Mesenchymal stem cell (in vitro differentiated cells and primary cell): ENCODE results near the gene BAD.

ENCODE experiments used
- DNase-seq: peaks from one replicate; pipeline ENCODE4 v3.0.0-alpha.2; 2013
- H2AFZ ChIP-seq: one replicate; pipeline ENCODE4 v1.6.1; 2013; ENCODE audit warnings: low read depth, mild to moderate bottlenecking, control low read depth, inconsistent platforms, low read length, moderate library complexity
- H2AK5ac ChIP-seq: 2 replicates; pipeline ENCODE4 v1.6.1; 2013; ENCODE audit warnings: low read length, moderate library complexity, mild to moderate bottlenecking, inconsistent platforms; ENCODE audit not compliant: severe bottlenecking
- H2BK120ac ChIP-seq: one replicate; pipeline ENCODE4 v1.6.1; 2013; ENCODE audit warnings: low read depth, mild to moderate bottlenecking, inconsistent platforms, low read length, moderate library complexity
- H2BK12ac ChIP-seq, 2 experiments: one replicate each; pipeline ENCODE4 v1.6.1; 2013; ENCODE audit warnings: inconsistent platforms in 2 of 2, low read length in 2 of 2, mild to moderate bottlenecking in 2 of 2, moderate library complexity in 2 of 2, control low read depth in 1 of 2
- H2BK15ac ChIP-seq: one replicate; pipeline ENCODE4 v1.6.1; 2013; ENCODE audit warnings: mild to moderate bottlenecking, low read depth, inconsistent platforms; ENCODE audit not compliant: poor library complexity, severe bottlenecking
- H2BK5ac ChIP-seq: 2 replicates; pipeline ENCODE4 v1.6.1; 2013; ENCODE audit warnings: low read depth, mild to moderate bottlenecking, low read length, control low read depth, inconsistent platforms; ENCODE audit not compliant: poor library complexity, severe bottlenecking
- H3K14ac ChIP-seq, 2 experiments: one replicate each; pipeline ENCODE4 v1.6.1; 2013; ENCODE audit warnings: inconsistent platforms in 2 of 2, low read length in 2 of 2, control low read depth in 1 of 2, mild to moderate bottlenecking in 1 of 2, moderate library complexity in 1 of 2
- H3K18ac ChIP-seq, 2 experiments: one replicate each; pipeline ENCODE4 v1.6.1; 2013; ENCODE audit warnings: inconsistent platforms in 2 of 2, low read length in 2 of 2, control low read depth in 1 of 2, low read depth in 1 of 2, mild to moderate bottlenecking in 1 of 2
- H3K23ac ChIP-seq, 2 experiments: one replicate each; pipeline ENCODE4 v1.6.1; 2013; ENCODE audit warnings: inconsistent platforms in 2 of 2, low read length in 2 of 2, mild to moderate bottlenecking in 2 of 2, moderate library complexity in 2 of 2, control low read depth in 1 of 2
- H3K27ac ChIP-seq: 2 replicates; pipeline ENCODE4 v1.5.1; 2013; ENCODE audit warnings: mild to moderate bottlenecking, moderate library complexity, low read length, control low read depth, inconsistent platforms; ENCODE audit not compliant: poor library complexity, severe bottlenecking
- H3K27me3 ChIP-seq, 2 experiments: 2 replicates each; pipeline versions ENCODE4 v1.6.1 to v1.7.0; 2013; ENCODE audit warnings: low read length in 2 of 2, mild to moderate bottlenecking in 2 of 2, moderate library complexity in 2 of 2, control low read depth in 1 of 2, inconsistent platforms in 1 of 2; ENCODE audit not compliant: control insufficient read depth in 1 of 2, insufficient read depth in 1 of 2
- H3K36me3 ChIP-seq, 2 experiments: 2 replicates each; pipeline versions ENCODE4 v1.6.1 to v1.7.0; 2013; ENCODE audit warnings: low read length in 2 of 2, control low read depth in 1 of 2, inconsistent platforms in 1 of 2, low read depth in 1 of 2, mild to moderate bottlenecking in 1 of 2; ENCODE audit not compliant: insufficient read depth in 2 of 2, control insufficient read depth in 1 of 2
- H3K4ac ChIP-seq, 2 experiments: one replicate each; pipeline ENCODE4 v1.6.1; 2013; ENCODE audit warnings: inconsistent platforms in 2 of 2, low read length in 2 of 2, mild to moderate bottlenecking in 2 of 2, moderate library complexity in 2 of 2, control low read depth in 1 of 2, low read depth in 1 of 2
- H3K4me1 ChIP-seq: 2 replicates; pipeline ENCODE4 v1.6.1; 2013; ENCODE audit warnings: low read depth, low read length, control low read depth; ENCODE audit not compliant: control insufficient read depth, insufficient read depth
- H3K4me2 ChIP-seq: 2 replicates; pipeline ENCODE4 v1.6.1; 2013; ENCODE audit warnings: low read length, mild to moderate bottlenecking, inconsistent platforms; ENCODE audit not compliant: poor library complexity, severe bottlenecking
- H3K4me3 ChIP-seq, 2 experiments: 2 replicates each; pipeline versions ENCODE4 v1.5.1 to v1.7.0; 2013; ENCODE audit warnings: low read length in 2 of 2, mild to moderate bottlenecking in 2 of 2, control low read depth in 1 of 2, low read depth in 1 of 2; ENCODE audit not compliant: insufficient read depth in 1 of 2
- H3K79me1 ChIP-seq: replicated peaks from 2 replicates; pipeline ENCODE4 v1.6.1; 2013; ENCODE audit warnings: mild to moderate bottlenecking, control low read depth, low read length, inconsistent platforms; ENCODE audit not compliant: poor library complexity, severe bottlenecking
- H3K9ac ChIP-seq: 2 replicates; pipeline ENCODE4 v1.7.0; 2013; ENCODE audit warnings: mild to moderate bottlenecking, low read length, moderate library complexity
- H3K9me3 ChIP-seq: 2 replicates; pipeline ENCODE4 v1.7.0; 2013; ENCODE audit warnings: mild to moderate bottlenecking, low read length; ENCODE audit not compliant: control insufficient read depth
- H4K8ac ChIP-seq: one replicate; pipeline ENCODE4 v1.6.1; 2013; ENCODE audit warnings: inconsistent platforms, mild to moderate bottlenecking, low read length, moderate library complexity
- H4K91ac ChIP-seq: one replicate; pipeline ENCODE4 v1.6.1; 2013; ENCODE audit warnings: mild to moderate bottlenecking, low read length, inconsistent platforms
- WGBS: methylation state at CpG from one replicate; pipeline ENCODE4 v1.1.7; 2013; ENCODE audit warnings: mixed read lengths; 5-methylcytosine and 5-hydroxymethylcytosine counted together

The BAD gene

GRCh38 chr11:64263021-64263946 lies 21.2 kb downstream of the BAD start:
- Histone ChIP-seq H2BK12ac (peak overlapping the region; percentile 75), H3K14ac (peak overlapping the region in 1 of 2 experiments; percentile 88), H2BK5ac (no peak overlapping the region), H4K8ac (peak overlapping the region; percentile 80), H2AFZ (no peak overlapping the region), H3K4me1 (peaks cover 30% of the 10 kb centered on the region), H3K4ac (peak overlapping the region; percentile 70 to 71), H3K36me3 (peaks cover 75 to 96% of the 10 kb centered on the region in 2 experiments), H2BK15ac (peak overlapping the region; percentile 34), H3K27ac (peak overlapping the region; percentile 66), H3K9me3 (no peaks in the 10 kb centered on the region), H2AK5ac (peak overlapping the region; percentile 68), H3K27me3 (no peaks in the 10 kb centered on the region), H4K91ac (peak overlapping the region; percentile 85), H3K23ac (peak overlapping the region in 1 of 2 experiments; percentile 60), H3K18ac (peak overlapping the region; percentile 67 to 87), H3K4me2 (no peak overlapping the region), H3K4me3 (no peak overlapping the region), H2BK120ac (peak overlapping the region; percentile 37), H3K9ac (peak overlapping the region; percentile 1), H3K79me1 (peaks cover 19% of the 10 kb centered on the region)
- WGBS = 58% methylated on average over 28 of the region's 29 CpGs
- DNase-seq = peak; percentile 84

GRCh38 chr11:64262271-64263002 lies 22.0 kb downstream of the BAD start:
- Histone ChIP-seq H2BK15ac (no peak overlapping the region), H2AK5ac (peak overlapping the region; percentile 27), H2AFZ (no peak overlapping the region), H3K4me1 (peaks cover 29% of the 10 kb centered on the region), H3K27me3 (no peaks in the 10 kb centered on the region), H3K79me1 (peaks cover 18% of the 10 kb centered on the region), H2BK120ac (no peak overlapping the region), H3K9ac (no peak overlapping the region), H3K9me3 (no peaks in the 10 kb centered on the region), H3K4ac (peak overlapping the region in 1 of 2 experiments; percentile 77), H3K14ac (peak overlapping the region in 1 of 2 experiments; percentile 55), H3K4me2 (no peak overlapping the region), H2BK5ac (no peak overlapping the region), H2BK12ac (peak overlapping the region; percentile 29 to 61), H3K36me3 (peaks cover 81 to 95% of the 10 kb centered on the region in 2 experiments), H3K23ac (no peak overlapping the region), H3K4me3 (no peak overlapping the region), H4K91ac (peak overlapping the region; percentile 47), H3K27ac (peak overlapping the region; percentile 66), H3K18ac (peak overlapping the region in 1 of 2 experiments; percentile 16), H4K8ac (no peak overlapping the region)
- no peak for DNase-seq
- WGBS = 96% methylated on average over 40 of the region's 42 CpGs

GRCh38 chr11:64261556-64262080 lies 22.8 kb downstream of the BAD start:
- no peak overlapping the region for H2BK12ac ChIP-seq

More at GRCh38 chr11:64261556-64262080, 22.8 kb downstream of the BAD start:
- H4K91ac ChIP-seq = no peak overlapping the region
- no peak for DNase-seq
- no peak overlapping the region for H3K9ac ChIP-seq
- H3K79me1 ChIP-seq = peaks cover 19% of the 10 kb centered on the region
- peaks cover 30% of the 10 kb centered on the region for H3K4me1 ChIP-seq
- peaks cover 84 to 92% of the 10 kb centered on the region in 2 experiments for H3K36me3 ChIP-seq
- H2BK15ac ChIP-seq = no peak overlapping the region
- WGBS = 96% methylated on average over 18 of the region's 18 CpGs
- H3K23ac ChIP-seq = no peak overlapping the region
- H2AK5ac ChIP-seq = no peak overlapping the region
- no peaks in the 10 kb centered on the region for H3K9me3 ChIP-seq
- H3K18ac ChIP-seq = no peak overlapping the region
- no peak overlapping the region for H3K4ac ChIP-seq
- no peak overlapping the region for H3K14ac ChIP-seq
- H2AFZ ChIP-seq = no peak overlapping the region
- H3K4me2 ChIP-seq = no peak overlapping the region
- H2BK5ac ChIP-seq = no peak overlapping the region
- no peak overlapping the region for H3K27ac ChIP-seq
- no peak overlapping the region for H2BK120ac ChIP-seq
- no peak overlapping the region for H4K8ac ChIP-seq
- no peak overlapping the region for H3K4me3 ChIP-seq
- H3K27me3 ChIP-seq = no peaks in the 10 kb centered on the region
